ENCODE measurements around the gene RBM4. TPM values are rescaled to one million over a fixed set of nuclear protein-coding genes. Genes with fewer than 3 reads are reported as not detected.

Gene RBM4
- polyA plus RNA-seq, 3 donors = 112 to 153 (median 153) TPM

DNA sequence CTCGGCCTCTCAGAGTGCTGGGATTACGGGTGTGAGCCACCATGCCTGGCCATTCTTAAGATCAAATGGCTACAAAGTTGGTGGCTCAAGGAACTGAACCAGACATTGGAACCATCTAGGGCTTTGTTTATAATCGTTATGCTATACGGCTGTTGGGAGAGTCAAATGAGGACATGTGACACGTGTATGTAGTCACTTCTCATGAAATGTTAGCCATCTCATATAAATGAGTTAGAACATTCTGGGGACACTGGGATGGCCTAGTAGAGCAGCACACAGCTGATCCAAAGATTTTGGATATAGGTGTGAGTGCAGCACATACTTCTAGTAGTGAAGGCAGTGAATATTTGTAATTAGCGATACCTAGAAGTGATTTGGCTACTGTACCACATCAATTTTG lies 6.6 kb upstream of the RBM4 start:
- no peaks in the 10 kb centered on the region for H3K27me3 ChIP-seq (ENCODE audit: control insufficient read depth in 2 of 2, insufficient read depth in 2 of 2, low read length in 2 of 2)
- peak overlapping the region in 1 of 7 donors; percentile 69 for H3K27ac Mint-ChIP-seq

DNA sequence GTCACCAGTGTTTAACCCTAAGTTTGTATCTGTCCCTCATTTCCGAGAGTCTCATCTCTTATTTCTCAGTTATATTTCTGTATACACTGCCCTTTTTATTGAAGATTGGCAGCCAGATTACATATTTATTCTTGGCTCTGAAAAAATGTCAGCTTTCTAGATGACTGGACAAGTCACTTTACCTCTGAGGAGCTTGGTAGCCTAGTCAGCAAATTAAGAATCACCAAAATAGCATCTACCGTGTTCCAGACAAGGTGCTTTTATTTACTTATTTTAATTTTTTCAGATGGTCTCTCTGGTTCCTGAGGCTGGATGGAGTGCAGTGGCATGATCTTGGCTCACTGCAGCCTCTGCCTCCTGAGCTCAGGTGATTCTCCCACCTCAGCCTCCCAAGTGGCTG lies 5.6 kb upstream of the RBM4 start:
- H3K27ac ChIP-seq (ENCODE audit: low read depth in 1 of 2, low read length in 2 of 2) = no peak overlapping the region
- peaks cover 36 to 54% of the 10 kb centered on the region in 2 donors for H3K36me3 ChIP-seq (replicated peaks in 1 of 2; ENCODE audit: control insufficient read depth in 1 of 2, insufficient read depth in 2 of 2, low read length in 2 of 2)
- DNase-seq = no peak
- peaks cover 81% of the 10 kb centered on the region for H4K20me1 ChIP-seq (ENCODE audit: insufficient read depth, low read length)
- H3K4me2 ChIP-seq (replicated peaks; ENCODE audit: extremely low read depth, low read length, poor library complexity, severe bottlenecking) = no peak overlapping the region
- no peaks in the 10 kb centered on the region for H3K9me3 ChIP-seq (replicated peaks in 1 of 2; ENCODE audit: control insufficient read depth in 1 of 2, insufficient read depth in 1 of 2, low read length in 2 of 2)
- no peaks in the 10 kb centered on the region for H3K27me3 ChIP-seq (ENCODE audit: control insufficient read depth in 2 of 2, insufficient read depth in 2 of 2, low read length in 2 of 2)
- H2AFZ ChIP-seq (ENCODE audit: insufficient read depth, low read depth, low read length, poor library complexity, severe bottlenecking) = no peak overlapping the region
- Mint-ChIP-seq H3K9me3 (peaks cover 0 to 2% (median 0%) of the 10 kb centered on the region in 7 donors), H3K27me3 (ENCODE audit: low read depth in 3 of 3) (no peaks in the 10 kb centered on the region), H3K36me3 (peaks cover 32 to 55% of the 10 kb centered on the region in 2 donors), H3K4me3 (no peak overlapping the region), H3K4me1 (peaks cover 9% of the 10 kb centered on the region), H3K27ac (no peak overlapping the region)
- intact Hi-C loops (cut with micrococcal nuclease) = no loop called here
- H3K4me1 ChIP-seq (ENCODE audit: control insufficient read depth in 1 of 2, insufficient read depth in 2 of 2, low read length in 2 of 2) = peaks cover 8 to 10% of the 10 kb centered on the region in 2 donors
- TF ChIP-seq, protein P1, sequence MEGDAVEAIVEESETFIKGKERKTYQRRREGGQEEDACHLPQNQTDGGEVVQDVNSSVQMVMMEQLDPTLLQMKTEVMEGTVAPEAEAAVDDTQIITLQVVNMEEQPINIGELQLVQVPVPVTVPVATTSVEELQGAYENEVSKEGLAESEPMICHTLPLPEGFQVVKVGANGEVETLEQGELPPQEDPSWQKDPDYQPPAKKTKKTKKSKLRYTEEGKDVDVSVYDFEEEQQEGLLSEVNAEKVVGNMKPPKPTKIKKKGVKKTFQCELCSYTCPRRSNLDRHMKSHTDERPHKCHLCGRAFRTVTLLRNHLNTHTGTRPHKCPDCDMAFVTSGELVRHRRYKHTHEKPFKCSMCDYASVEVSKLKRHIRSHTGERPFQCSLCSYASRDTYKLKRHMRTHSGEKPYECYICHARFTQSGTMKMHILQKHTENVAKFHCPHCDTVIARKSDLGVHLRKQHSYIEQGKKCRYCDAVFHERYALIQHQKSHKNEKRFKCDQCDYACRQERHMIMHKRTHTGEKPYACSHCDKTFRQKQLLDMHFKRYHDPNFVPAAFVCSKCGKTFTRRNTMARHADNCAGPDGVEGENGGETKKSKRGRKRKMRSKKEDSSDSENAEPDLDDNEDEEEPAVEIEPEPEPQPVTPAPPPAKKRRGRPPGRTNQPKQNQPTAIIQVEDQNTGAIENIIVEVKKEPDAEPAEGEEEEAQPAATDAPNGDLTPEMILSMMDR (IDR thresholded peaks at IDR 0.05) = no peak
- WGBS (ENCODE audit: insufficient coverage) = no CpG with 5 or more reads among the region's 2 CpGs
- H3K9ac ChIP-seq (ENCODE audit: insufficient read depth, low read length, poor library complexity, severe bottlenecking) = no peak overlapping the region
- no peak overlapping the region for H3K4me3 ChIP-seq (replicated peaks in 1 of 3; ENCODE audit: low read depth in 2 of 3, low read length in 3 of 3)
- peaks cover 100% of the 10 kb centered on the region for H3K79me2 ChIP-seq (ENCODE audit: insufficient read depth, low read length)

More for the DNA sequence above, 6.6 kb upstream of the RBM4 start:
- H3K4me2 ChIP-seq (replicated peaks; ENCODE audit: extremely low read depth, low read length, poor library complexity, severe bottlenecking) = no peak overlapping the region
- intact Hi-C loops (cut with micrococcal nuclease) = no loop called here
- 94% methylated on average over 2 of the region's 6 CpGs for WGBS (ENCODE audit: insufficient coverage)
- H3K9ac ChIP-seq (ENCODE audit: insufficient read depth, low read length, poor library complexity, severe bottlenecking) = no peak overlapping the region
- H2AFZ ChIP-seq (ENCODE audit: insufficient read depth, low read depth, low read length, poor library complexity, severe bottlenecking) = no peak overlapping the region
- H3K36me3 ChIP-seq (replicated peaks in 1 of 2; ENCODE audit: control insufficient read depth in 1 of 2, insufficient read depth in 2 of 2, low read length in 2 of 2) = peaks cover 47 to 64% of the 10 kb centered on the region in 2 donors
- H3K4me3 ChIP-seq (replicated peaks in 1 of 3; ENCODE audit: low read depth in 2 of 3, low read length in 3 of 3) = no peak overlapping the region
- peaks cover 2% of the 10 kb centered on the region for H3K4me1 Mint-ChIP-seq
- no peak for DNase-seq
- H3K79me2 ChIP-seq (ENCODE audit: insufficient read depth, low read length) = peaks cover 100% of the 10 kb centered on the region
- H3K9me3 ChIP-seq (replicated peaks in 1 of 2; ENCODE audit: control insufficient read depth in 1 of 2, insufficient read depth in 1 of 2, low read length in 2 of 2) = no peaks in the 10 kb centered on the region
- peak overlapping the region in 1 of 2 donors; percentile 11 for H3K27ac ChIP-seq (ENCODE audit: low read depth in 1 of 2, low read length in 2 of 2)
- H3K36me3 Mint-ChIP-seq = peaks cover 42 to 65% of the 10 kb centered on the region in 2 donors
- H3K4me1 ChIP-seq (ENCODE audit: control insufficient read depth in 1 of 2, insufficient read depth in 2 of 2, low read length in 2 of 2) = no peaks in the 10 kb centered on the region
- no peaks in the 10 kb centered on the region for H3K27me3 Mint-ChIP-seq (ENCODE audit: low read depth in 3 of 3)
- peaks cover 0 to 2% (median 0%) of the 10 kb centered on the region in 7 donors for H3K9me3 Mint-ChIP-seq
- H4K20me1 ChIP-seq (ENCODE audit: insufficient read depth, low read length) = peaks cover 92% of the 10 kb centered on the region
- TF ChIP-seq, protein P1 (IDR thresholded peaks at IDR 0.05) = no peak
- no peak overlapping the region for H3K4me3 Mint-ChIP-seq

Measured in CD14-positive monocyte (primary cell).